RWPE2 (cell line): ENCODE measurements around the gene WDR1.
A peak's percentile ranks its signal among the peaks of the same experiment; 100 is the strongest.

Experiments used
- ATAC-seq: fragments of 200-7000 bp; cut with Tn5 transposase; 3 replicates; pipeline ENCODE4 v1.9.1; 2021; ENCODE audit warnings: low read depth
- DNase-seq: peaks from one replicate; pipeline ENCODE4 v3.0.0-alpha.2; 2020; ENCODE audit warnings: low spot score
- H3K27ac ChIP-seq: fragments of 450-650 bp; 2 replicates; pipeline ENCODE4 v1.5.1; 2017; ENCODE audit warnings: mild to moderate bottlenecking; ENCODE audit not compliant: poor library complexity, severe bottlenecking
- H3K27me3 ChIP-seq: fragments of 250-450 bp; sonication (Bioruptor Pico); 2 replicates; pipeline ENCODE4 v1.5.1; 2021; ENCODE audit warnings: mild to moderate bottlenecking, moderate library complexity; ENCODE audit not compliant: insufficient read depth, poor library complexity, severe bottlenecking
- H3K36me3 ChIP-seq: fragments of 250-450 bp; sonication (Bioruptor Pico); 2 replicates; pipeline ENCODE4 v1.5.1; 2020; ENCODE audit warnings: low read depth, mild to moderate bottlenecking, moderate library complexity
- H3K4me1 ChIP-seq: fragments of 250-450 bp; sonication (Bioruptor Pico); 2 replicates; pipeline ENCODE4 v1.5.1; 2021; ENCODE audit warnings: mild to moderate bottlenecking, moderate library complexity; ENCODE audit not compliant: insufficient read depth, poor library complexity, severe bottlenecking
- H3K4me3 ChIP-seq: fragments of 250-450 bp; sonication (Bioruptor Pico); 2 replicates; pipeline ENCODE4 v1.5.1; 2021; ENCODE audit warnings: mild to moderate bottlenecking, moderate library complexity; ENCODE audit not compliant: severe bottlenecking
- H3K9me3 ChIP-seq: fragments of 250-450 bp; sonication (Bioruptor Pico); 2 replicates; pipeline ENCODE4 v1.5.1; 2021; ENCODE audit warnings: mild to moderate bottlenecking, moderate library complexity; ENCODE audit not compliant: severe bottlenecking
- CTCF ChIP-seq: fragments of 450-650 bp; IDR thresholded peaks from one replicate; pipeline ENCODE4 v1.5.1; 2017; ENCODE audit warnings: mild to moderate bottlenecking, moderate library complexity; ENCODE audit not compliant: poor library complexity, severe bottlenecking

Gene WDR1

GRCh38 chr4:10107111-10108091 lies 9.2 kb downstream of the WDR1 start:
- no peak overlapping the region for H3K4me3 ChIP-seq
- peaks cover 80% of the 10 kb centered on the region for H3K36me3 ChIP-seq
- H3K27ac ChIP-seq: peak overlapping the region; percentile 87
- no peaks in the 10 kb centered on the region for H3K9me3 ChIP-seq
- TF ChIP-seq CTCF: no peak
- ATAC-seq (peak; percentile 8), DNase-seq (no peak)
- no peaks in the 10 kb centered on the region for H3K27me3 ChIP-seq
- H3K4me1 ChIP-seq: peaks cover 45% of the 10 kb centered on the region

GRCh38 chr4:10106421-10107039 lies 10.1 kb downstream of the WDR1 start:
- ATAC-seq: peak; percentile 78
- Histone ChIP-seq H3K4me1 (peaks cover 54% of the 10 kb centered on the region), H3K4me3 (no peak overlapping the region), H3K27me3 (no peaks in the 10 kb centered on the region), H3K27ac (peak overlapping the region; percentile 87), H3K36me3 (peaks cover 81% of the 10 kb centered on the region), H3K9me3 (no peaks in the 10 kb centered on the region)
- peak; percentile 97 for DNase-seq
- TF ChIP-seq CTCF: no peak

GRCh38 chr4:10105920-10106319 lies 10.7 kb downstream of the WDR1 start:
- Histone ChIP-seq H3K36me3 (peaks cover 81% of the 10 kb centered on the region), H3K4me1 (peaks cover 55% of the 10 kb centered on the region), H3K4me3 (no peak overlapping the region), H3K27ac (peak overlapping the region; percentile 87), H3K9me3 (no peaks in the 10 kb centered on the region), H3K27me3 (no peaks in the 10 kb centered on the region)
- no peak for DNase-seq
- no peak for TF ChIP-seq CTCF
- no peak for ATAC-seq

GRCh38 chr4:10105421-10105820 lies 11.2 kb downstream of the WDR1 start:
- Histone ChIP-seq H3K4me3 (no peak overlapping the region), H3K9me3 (no peaks in the 10 kb centered on the region), H3K27ac (peak overlapping the region; percentile 87), H3K27me3 (no peaks in the 10 kb centered on the region), H3K36me3 (peaks cover 81% of the 10 kb centered on the region), H3K4me1 (peaks cover 55% of the 10 kb centered on the region)
- TF ChIP-seq CTCF: no peak
- no peak for ATAC-seq
- no peak for DNase-seq
